Pancreas (tissue), 10 donors: ENCODE measurements around the gene ZMIZ2. TPM values are rescaled to one million over a fixed set of nuclear protein-coding genes. Genes with fewer than 3 reads are reported as not detected.
"Not testable (repeated sequence)": the region's sequence is repeated elsewhere in the genome, so short reads cannot be mapped to it uniquely, and the experiment has no call there.

Experiments used
- ATAC-seq, 4 donors: fragments of 200-7000 bp; cut with Tn5 transposase; one replicate each; pipeline versions ENCODE4 v1.8.0 to v1.9.1; 2020; ENCODE audit warnings: mild to moderate bottlenecking in 4 of 4, moderate library complexity in 4 of 4
- DNase-seq, 6 donors: peaks; one replicate each; pipeline ENCODE4 v3.0.0-alpha.2; 2020
- FAIRE-seq: peaks from 2 replicates; lab custom pipeline; 2012; peaks lifted over from hg19 to GRCh38; lab: Jason Lieb, UNC
- H3K27ac ChIP-seq, 4 donors: fragments of 200-600 bp; sonication (generic); 1 replicate in 3 of 4; 2 replicates in 1 of 4; pipeline versions ENCODE4 v1.5.0 to v1.8.0; 2020
- H3K27me3 ChIP-seq, 4 donors: fragments of 200-600 bp; one replicate each; pipeline ENCODE4 v1.8.0; 2021
- H3K36me3 ChIP-seq, 3 donors: fragments of 200-600 bp; sonication (generic) in 1 of 3; one replicate each; pipeline versions ENCODE4 v1.5.0 to v1.8.0; 2020 to 2021
- H3K4me1 ChIP-seq, 3 donors: fragments of 200-600 bp; one replicate each; pipeline ENCODE4 v1.8.0; 2021
- H3K4me3 ChIP-seq, 4 donors: fragments of 200-600 bp; sonication (generic) in 2 of 4; one replicate each; pipeline versions ENCODE4 v1.5.0 to v1.8.0; 2020 to 2021
- H3K9me3 ChIP-seq, 4 donors: fragments of 200-600 bp; one replicate each; pipeline ENCODE4 v1.8.0; 2021
- CTCF ChIP-seq, 4 donors: fragments of 200-600 bp; sonication (generic) in 3 of 4; IDR thresholded peaks; one replicate each; pipeline versions ENCODE4 v1.5.0 to v1.8.0; 2021; ENCODE audit warnings: antibody characterized with exemption in 4 of 4
- WGBS, 2 donors: extraction: QIAGEN DNeasy Blood & Tissue Kit; methylation state at CpG; one replicate each; pipeline ENCODE4 v1.1.7; 2013; 5-methylcytosine and 5-hydroxymethylcytosine counted together
- intact Hi-C, 3 donors: fragments of 100-400 bp; cut with DNase I; formaldehyde crosslinking; loops; one replicate each; pipeline versions ENCODE4 v1.11.1 to v1.14.2; 2022
- polyA plus RNA-seq, 2 donors: library from polyadenylated mRNA; stranded (reverse); fragments of 200-250 nt; gene quantifications; one replicate each; pipeline ENCODE4 v1.2.3, GENCODE V29; 2013
- total RNA-seq, 6 donors: library from RNA; stranded (reverse); fragmentation: NEBNext Ultra II Directional in 4 of 6; extraction: Animal tissue kit (Norgen Biotek cat#: 25700) in 4 of 6; gene quantifications; one replicate each; pipeline versions ENCODE4 v1.2.1 to v1.2.4, GENCODE V29; 2021 to 2023
- donor health status: healthy with polysubstance abuse.
- donor health status: DM: no; HTN: no; CAD: no; lungs with moderate emphysema.
- donor health status: DM: no; HTN: no; CAD: no.
- donor health status: control.
- donor health status: control.
- donor health status: Bipolar disorder and iron deficiency.
- donor health status: DM: yes; HTN: yes; CAD: no.
- donor health status: DM: no; HTN: no; CAD: no.
- donor health status: DM: no; HTN: no; CAD: no.
- donor health status: DM: yes; HTN: yes; CAD: no.

The ZMIZ2 gene
- total RNA-seq (10 to 100 TPM; 38.4 to 83.3 (median 49.3) TPM), polyA plus RNA-seq (100 to 1,000 TPM in 1 of 2 donors, 10 to 100 TPM in 1; 81.4 to 199 TPM)

- no peaks in the 10 kb centered on the region for H3K27me3 ChIP-seq
- DNase-seq (peak; percentile 88 to 99 (median 94)), ATAC-seq (peak; percentile 96 to 99 (median 98)), FAIRE-seq (no peak)
- no peaks in the 10 kb centered on the region for H3K36me3 ChIP-seq
- no peak for TF ChIP-seq CTCF (IDR thresholded peaks at IDR 0.05)
- intact Hi-C loops, result no loop called here
- WGBS, 2 donors, result 0 to 1% methylated on average over 41 to 92 of the region's 92 CpGs
- no peaks in the 10 kb centered on the region for H3K9me3 ChIP-seq
- peak within 1 kb of the TSS; percentile 93 to 98 (median 96) for H3K27ac ChIP-seq
- peaks cover 0 to 21% (median 6%) of the 10 kb centered on the region in 3 donors for H3K4me1 ChIP-seq
- H3K4me3 ChIP-seq, result peak within 1 kb of the TSS; percentile 59 to 97 (median 74)
These were observed at the start of gene ZMIZ2 for GRCh38 chr7:44748045-44748947. TSS of gene ZMIZ2 (plus strand) at chr7:44748847. CDS start at chr7:44756250, 7,403 bp downstream.

- H3K4me1 ChIP-seq, FAIRE-seq, H3K4me3 ChIP-seq, intact Hi-C loops, H3K27ac ChIP-seq, ATAC-seq, H3K9me3 ChIP-seq, H3K27me3 ChIP-seq, DNase-seq: not testable (repeated sequence)
- H3K36me3 ChIP-seq, result peaks cover 4 to 58% (median 33%) of the 10 kb centered on the region in 3 donors
- 94 to 98% methylated on average over 2 of the region's 2 CpGs for WGBS, 2 donors
These were observed 49.0 kb upstream of the ZMIZ2 start for GRCh38 chr7:44699598-44699997.

GRCh38 chr7:44700322-44700721, 48.3 kb upstream of the ZMIZ2 start:
- Histone ChIP-seq H3K27me3 (no peaks in the 10 kb centered on the region), H3K36me3 (peaks cover 4 to 53% (median 33%) of the 10 kb centered on the region in 3 donors), H3K27ac (no peak overlapping the region), H3K4me3 (no peak overlapping the region), H3K9me3 (no peaks in the 10 kb centered on the region), H3K4me1 (no peaks in the 10 kb centered on the region)
- DNase-seq (no peak), FAIRE-seq (no peak), ATAC-seq (no peak)
- TF ChIP-seq CTCF (IDR thresholded peaks at IDR 0.05), result no peak
- intact Hi-C loops, result no loop called here
- WGBS, 2 donors, result 86 to 88% methylated on average over 8 of the region's 8 CpGs

GRCh38 chr7:44703391-44703790, 45.3 kb upstream of the ZMIZ2 start:
- H3K36me3 ChIP-seq, result peaks cover 1 to 41% (median 10%) of the 10 kb centered on the region in 3 donors
- WGBS, 2 donors, result 97 to 98% methylated on average over 10 of the region's 10 CpGs
- DNase-seq, ATAC-seq, H3K9me3 ChIP-seq, FAIRE-seq, H3K4me3 ChIP-seq, H3K27ac ChIP-seq, intact Hi-C loops, H3K27me3 ChIP-seq, H3K4me1 ChIP-seq: not testable (repeated sequence)

- 88 to 93% methylated on average over 1 of the region's 1 CpG for WGBS, 2 donors
- Histone ChIP-seq H3K27me3 (no peaks in the 10 kb centered on the region), H3K36me3 (peaks cover 0 to 43% (median 6%) of the 10 kb centered on the region in 3 donors), H3K9me3 (no peaks in the 10 kb centered on the region), H3K27ac (no peak overlapping the region), H3K4me3 (no peak overlapping the region), H3K4me1 (no peaks in the 10 kb centered on the region)
- TF ChIP-seq CTCF (IDR thresholded peaks at IDR 0.05), result no peak
- DNase-seq (no peak), FAIRE-seq (no peak), ATAC-seq (no peak)
- intact Hi-C loops, result no loop called here
These were observed 44.7 kb upstream of the ZMIZ2 start for GRCh38 chr7:44703921-44704320.
